SK-N-SH (cell line): ENCODE measurements around the gene DCBLD1. TPM values are rescaled to one million over a fixed set of nuclear protein-coding genes. Genes with fewer than 3 reads are reported as not detected.

ENCODE experiments used
- CTCF ChIA-PET: fragments of 300-600, 350-600 bp; formaldehyde crosslinking; extraction: SDS; loops from one replicate; lab custom pipeline; 2021; lab: Yijun Ruan, JAX
- POLR2A ChIA-PET: fragments of 350-600 bp; sonication (Branson Sonifier 250); formaldehyde crosslinking; extraction: SDS; loops from one replicate; lab custom pipeline; 2020; ENCODE audit warnings: antibody characterized with exemption, inconsistent platforms; lab: Yijun Ruan, JAX
- DNase-seq: peaks from one replicate; pipeline ENCODE4 v3.0.0; 2012
- H2AFZ ChIP-seq: fragments of 200-600 bp; sonication (generic); 2 replicates; pipeline ENCODE4 v1.8.1; 2016; ENCODE audit warnings: antibody characterized with exemption, mild to moderate bottlenecking, low read depth
- H3F3A ChIP-seq: fragments of 200-600 bp; sonication (generic); replicated peaks from 2 replicates; pipeline ENCODE3; 2016; ENCODE audit warnings: antibody characterized with exemption, mild to moderate bottlenecking; ENCODE audit not compliant: insufficient read depth
- H3K27ac ChIP-seq, 2 experiments: fragments of 200-500 bp in 1 of 2; fragments of 200-600 bp in 1 of 2; sonication (Bioruptor generic) in 1 of 2; sonication (generic), shearing (Covaris generic) in 1 of 2; 2 replicates each; pipeline versions ENCODE4 v1.5.1 to v1.6.1; 2014 to 2016; ENCODE audit warnings: low read depth in 2 of 2, inconsistent platforms in 1 of 2, low read length in 1 of 2, mild to moderate bottlenecking in 1 of 2, mixed read lengths in 1 of 2
- H3K27me3 ChIP-seq: fragments of 200-600 bp; sonication (generic), shearing (Covaris generic); 2 replicates; pipeline ENCODE4 v1.6.1; 2016; ENCODE audit warnings: mixed run types; ENCODE audit not compliant: insufficient read depth
- H3K36me3 ChIP-seq, 2 experiments: fragments of 200-500 bp in 1 of 2; fragments of 200-600 bp in 1 of 2; sonication (Bioruptor generic) in 1 of 2; sonication (generic) in 1 of 2; replicated peaks in 1 of 2; 2 replicates each; pipeline versions ENCODE3 to v1.5.1; 2014 to 2016; ENCODE audit warnings: low read length in 1 of 2, mild to moderate bottlenecking in 1 of 2; ENCODE audit not compliant: insufficient read depth in 2 of 2, control insufficient read depth in 1 of 2
- H3K4me1 ChIP-seq, 2 experiments: fragments of 200-500 bp in 1 of 2; fragments of 200-600 bp in 1 of 2; sonication (Bioruptor generic) in 1 of 2; sonication (generic), shearing (Covaris generic) in 1 of 2; 2 replicates each; pipeline versions ENCODE4 v1.5.1 to v1.6.1; 2014 to 2016; ENCODE audit warnings: low read depth in 1 of 2, low read length in 1 of 2, mixed run types in 1 of 2; ENCODE audit not compliant: insufficient read depth in 2 of 2, control insufficient read depth in 1 of 2
- H3K4me2 ChIP-seq: fragments of 200-600 bp; sonication (generic), shearing (Covaris generic); 2 replicates; pipeline ENCODE4 v1.6.1; 2017; ENCODE audit warnings: mixed run types
- H3K4me3 ChIP-seq, 2 experiments: fragments of 200-500 bp in 1 of 2; fragments of 200-600 bp in 1 of 2; sonication (Bioruptor generic) in 1 of 2; sonication (generic), shearing (Covaris generic) in 1 of 2; 2 replicates each; pipeline versions ENCODE4 v1.5.1 to v1.8.1; 2014 to 2016; ENCODE audit warnings: low read depth in 2 of 2, inconsistent platforms in 1 of 2, low read length in 1 of 2, mild to moderate bottlenecking in 1 of 2, mixed read lengths in 1 of 2, moderate library complexity in 1 of 2
- H3K79me2 ChIP-seq: fragments of 200-600 bp; sonication (generic); 2 replicates; pipeline ENCODE4 v1.8.1; 2017; ENCODE audit warnings: mild to moderate bottlenecking; ENCODE audit not compliant: insufficient read depth
- H3K9ac ChIP-seq: fragments of 200-600 bp; sonication (generic); 2 replicates; pipeline ENCODE4 v1.6.1; 2017; ENCODE audit warnings: mixed run types
- H3K9me2 ChIP-seq: fragments of 200-600 bp; sonication (generic); 2 replicates; pipeline ENCODE4 v1.6.1; 2017; ENCODE audit warnings: mixed run types
- H3K9me3 ChIP-seq: fragments of 200-600 bp; sonication (generic); 2 replicates; pipeline ENCODE4 v1.6.1; 2017; ENCODE audit warnings: mixed run types, mild to moderate bottlenecking, moderate library complexity
- H4K20me1 ChIP-seq: fragments of 200-600 bp; sonication (generic); 2 replicates; pipeline ENCODE4 v1.6.1; 2017; ENCODE audit warnings: mild to moderate bottlenecking, mixed run types; ENCODE audit not compliant: insufficient read depth
- CHD2 ChIP-seq: fragments of 150-350 bp; IDR thresholded peaks from 2 replicates; pipeline ENCODE4 v1.6.1; 2018; ENCODE audit warnings: low read length; ENCODE audit not compliant: partially characterized antibody
- ELF1 ChIP-seq: IDR thresholded peaks from 2 replicates; pipeline ENCODE4 v1.4.0; 2012
- FOSL2 ChIP-seq: IDR thresholded peaks from 2 replicates; pipeline ENCODE4 v1.4.0; 2012; ENCODE audit warnings: low read depth, mild to moderate bottlenecking, moderate library complexity, borderline replicate concordance
- GATA2 ChIP-seq: sonication (generic); formaldehyde crosslinking; IDR thresholded peaks from 2 replicates; pipeline ENCODE4 v1.5.0; 2020; ENCODE audit warnings: mild to moderate bottlenecking, missing genetic modification reagents
- JUND ChIP-seq: IDR thresholded peaks from 2 replicates; pipeline ENCODE4 v1.4.0; 2012
- MEF2A ChIP-seq: IDR thresholded peaks from 2 replicates; pipeline ENCODE4 v1.4.0; 2012; ENCODE audit warnings: low read depth, borderline replicate concordance
- MXI1 ChIP-seq: IDR thresholded peaks from 2 replicates; pipeline ENCODE4 v1.6.1; 2012; ENCODE audit warnings: mild to moderate bottlenecking, low read depth, low read length, improper control_type of control experiment
- RAD21 ChIP-seq: IDR thresholded peaks from 2 replicates; pipeline ENCODE4 v1.6.1; 2012; ENCODE audit warnings: mild to moderate bottlenecking, low read length
- RCOR1 ChIP-seq: fragments of 150-350 bp; IDR thresholded peaks from 2 replicates; pipeline ENCODE4 v1.6.1; 2017; ENCODE audit warnings: antibody characterized with exemption, low read length
- RXRA ChIP-seq: IDR thresholded peaks from 2 replicates; pipeline ENCODE4 v1.4.0; 2012; ENCODE audit warnings: low read depth, mild to moderate bottlenecking, borderline replicate concordance
- SMC3 ChIP-seq: IDR thresholded peaks from 2 replicates; pipeline ENCODE4 v1.6.1; 2012; ENCODE audit warnings: low read depth, low read length, improper control_type of control experiment
- TAF1 ChIP-seq: IDR thresholded peaks from 2 replicates; pipeline ENCODE4 v1.6.1; 2012; ENCODE audit warnings: low read depth, mild to moderate bottlenecking, low read length, moderate library complexity, borderline replicate concordance
- TEAD4 ChIP-seq: IDR thresholded peaks from 2 replicates; pipeline ENCODE4 v1.4.0; 2012; ENCODE audit warnings: mild to moderate bottlenecking, borderline replicate concordance; ENCODE audit not compliant: insufficient read depth
- YY1 ChIP-seq: IDR thresholded peaks from 2 replicates; pipeline ENCODE4 v1.4.0; 2012; ENCODE audit warnings: low read depth, mild to moderate bottlenecking
- WGBS: methylation state at CpG from one replicate; pipeline ENCODE4 v1.1.6; 2017; ENCODE audit warnings: low lambda C conversion rate; 5-methylcytosine and 5-hydroxymethylcytosine counted together
- polyA plus RNA-seq, 3 experiments: library from polyadenylated mRNA; depleted of rRNA; stranded (reverse); fragments of >200 nt; gene quantifications; 2 replicates each; pipeline ENCODE4 v1.2.3, GENCODE V29; 2012
- TF ChIP-seq, protein P1 (sequence below): IDR thresholded peaks from 2 replicates; pipeline ENCODE4 v1.4.0; 2012; ENCODE audit warnings: low read depth
- TF ChIP-seq, protein P2 (sequence below): IDR thresholded peaks from 2 replicates; pipeline ENCODE4 v1.4.0; 2012; ENCODE audit warnings: low read depth, borderline replicate concordance
- TF ChIP-seq, protein P3 (sequence below): IDR thresholded peaks from 2 replicates; pipeline ENCODE4 v1.6.1; 2012; ENCODE audit warnings: mild to moderate bottlenecking, low read depth, low read length, moderate library complexity
- TF ChIP-seq, protein P4 (sequence below): IDR thresholded peaks from 2 replicates; pipeline ENCODE4; 2012
- TF ChIP-seq, protein P5 (sequence below): fragments of 200-600 bp; sonication (generic); IDR thresholded peaks from 2 replicates; pipeline ENCODE4 v1.6.1; 2017; ENCODE audit warnings: antibody characterized with exemption, mild to moderate bottlenecking, moderate library complexity

Gene DCBLD1
- polyA plus RNA-seq, 1 of the 3 experiments (the other 2 are of a cell fraction), result 82.2 TPM

DNA sequence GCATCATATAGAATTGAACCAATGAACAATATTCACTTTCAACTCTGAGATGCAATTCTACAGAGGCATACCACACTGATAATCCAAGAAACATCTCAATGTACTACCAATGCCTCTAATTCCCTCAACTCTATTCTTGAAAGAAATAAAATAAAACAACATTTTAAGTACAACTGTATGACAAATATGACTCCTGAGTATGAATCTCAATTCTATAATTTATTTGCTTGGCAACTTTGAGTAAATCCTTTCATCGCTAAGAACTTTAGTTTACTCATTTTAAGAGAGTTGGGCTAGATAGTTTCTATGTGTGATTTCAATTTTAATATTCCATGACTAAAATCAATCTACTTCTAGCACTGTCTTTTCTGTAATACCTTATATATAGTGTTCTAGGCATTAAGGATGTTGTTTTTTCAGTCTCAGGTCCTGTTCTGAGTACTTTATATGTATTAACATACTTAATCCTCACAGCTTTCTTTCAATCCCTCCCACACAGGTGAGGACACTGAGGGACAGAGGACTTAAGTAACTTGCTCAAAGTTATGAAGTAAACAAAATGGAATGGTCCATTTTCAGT is 86.4 kb downstream of the DCBLD1 start:
- H4K20me1 ChIP-seq, result no peaks in the 10 kb centered on the region
- no peak overlapping the region for H2AFZ ChIP-seq
- TF ChIP-seq YY1 (no peak), RXRA (no peak), TEAD4 (no peak), GATA2 (no peak), RAD21 (no peak), MXI1 (no peak), RCOR1 (no peak), ELF1 (no peak), MEF2A (no peak), TAF1 (no peak), FOSL2 (no peak), JUND (no peak), SMC3 (no peak), CHD2 (no peak)
- TF ChIP-seq, protein P1, sequence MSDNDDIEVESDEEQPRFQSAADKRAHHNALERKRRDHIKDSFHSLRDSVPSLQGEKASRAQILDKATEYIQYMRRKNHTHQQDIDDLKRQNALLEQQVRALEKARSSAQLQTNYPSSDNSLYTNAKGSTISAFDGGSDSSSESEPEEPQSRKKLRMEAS, result no peak
- TF ChIP-seq, protein P2, sequence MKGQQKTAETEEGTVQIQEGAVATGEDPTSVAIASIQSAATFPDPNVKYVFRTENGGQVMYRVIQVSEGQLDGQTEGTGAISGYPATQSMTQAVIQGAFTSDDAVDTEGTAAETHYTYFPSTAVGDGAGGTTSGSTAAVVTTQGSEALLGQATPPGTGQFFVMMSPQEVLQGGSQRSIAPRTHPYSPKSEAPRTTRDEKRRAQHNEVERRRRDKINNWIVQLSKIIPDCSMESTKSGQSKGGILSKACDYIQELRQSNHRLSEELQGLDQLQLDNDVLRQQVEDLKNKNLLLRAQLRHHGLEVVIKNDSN, result no peak
- TF ChIP-seq, protein P3, sequence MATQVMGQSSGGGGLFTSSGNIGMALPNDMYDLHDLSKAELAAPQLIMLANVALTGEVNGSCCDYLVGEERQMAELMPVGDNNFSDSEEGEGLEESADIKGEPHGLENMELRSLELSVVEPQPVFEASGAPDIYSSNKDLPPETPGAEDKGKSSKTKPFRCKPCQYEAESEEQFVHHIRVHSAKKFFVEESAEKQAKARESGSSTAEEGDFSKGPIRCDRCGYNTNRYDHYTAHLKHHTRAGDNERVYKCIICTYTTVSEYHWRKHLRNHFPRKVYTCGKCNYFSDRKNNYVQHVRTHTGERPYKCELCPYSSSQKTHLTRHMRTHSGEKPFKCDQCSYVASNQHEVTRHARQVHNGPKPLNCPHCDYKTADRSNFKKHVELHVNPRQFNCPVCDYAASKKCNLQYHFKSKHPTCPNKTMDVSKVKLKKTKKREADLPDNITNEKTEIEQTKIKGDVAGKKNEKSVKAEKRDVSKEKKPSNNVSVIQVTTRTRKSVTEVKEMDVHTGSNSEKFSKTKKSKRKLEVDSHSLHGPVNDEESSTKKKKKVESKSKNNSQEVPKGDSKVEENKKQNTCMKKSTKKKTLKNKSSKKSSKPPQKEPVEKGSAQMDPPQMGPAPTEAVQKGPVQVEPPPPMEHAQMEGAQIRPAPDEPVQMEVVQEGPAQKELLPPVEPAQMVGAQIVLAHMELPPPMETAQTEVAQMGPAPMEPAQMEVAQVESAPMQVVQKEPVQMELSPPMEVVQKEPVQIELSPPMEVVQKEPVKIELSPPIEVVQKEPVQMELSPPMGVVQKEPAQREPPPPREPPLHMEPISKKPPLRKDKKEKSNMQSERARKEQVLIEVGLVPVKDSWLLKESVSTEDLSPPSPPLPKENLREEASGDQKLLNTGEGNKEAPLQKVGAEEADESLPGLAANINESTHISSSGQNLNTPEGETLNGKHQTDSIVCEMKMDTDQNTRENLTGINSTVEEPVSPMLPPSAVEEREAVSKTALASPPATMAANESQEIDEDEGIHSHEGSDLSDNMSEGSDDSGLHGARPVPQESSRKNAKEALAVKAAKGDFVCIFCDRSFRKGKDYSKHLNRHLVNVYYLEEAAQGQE, result no peak
- TF ChIP-seq, protein P4, sequence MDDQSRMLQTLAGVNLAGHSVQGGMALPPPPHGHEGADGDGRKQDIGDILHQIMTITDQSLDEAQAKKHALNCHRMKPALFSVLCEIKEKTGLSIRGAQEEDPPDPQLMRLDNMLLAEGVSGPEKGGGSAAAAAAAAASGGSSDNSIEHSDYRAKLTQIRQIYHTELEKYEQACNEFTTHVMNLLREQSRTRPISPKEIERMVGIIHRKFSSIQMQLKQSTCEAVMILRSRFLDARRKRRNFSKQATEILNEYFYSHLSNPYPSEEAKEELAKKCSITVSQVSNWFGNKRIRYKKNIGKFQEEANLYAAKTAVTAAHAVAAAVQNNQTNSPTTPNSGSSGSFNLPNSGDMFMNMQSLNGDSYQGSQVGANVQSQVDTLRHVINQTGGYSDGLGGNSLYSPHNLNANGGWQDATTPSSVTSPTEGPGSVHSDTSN, result no peak
- TF ChIP-seq, protein P5, sequence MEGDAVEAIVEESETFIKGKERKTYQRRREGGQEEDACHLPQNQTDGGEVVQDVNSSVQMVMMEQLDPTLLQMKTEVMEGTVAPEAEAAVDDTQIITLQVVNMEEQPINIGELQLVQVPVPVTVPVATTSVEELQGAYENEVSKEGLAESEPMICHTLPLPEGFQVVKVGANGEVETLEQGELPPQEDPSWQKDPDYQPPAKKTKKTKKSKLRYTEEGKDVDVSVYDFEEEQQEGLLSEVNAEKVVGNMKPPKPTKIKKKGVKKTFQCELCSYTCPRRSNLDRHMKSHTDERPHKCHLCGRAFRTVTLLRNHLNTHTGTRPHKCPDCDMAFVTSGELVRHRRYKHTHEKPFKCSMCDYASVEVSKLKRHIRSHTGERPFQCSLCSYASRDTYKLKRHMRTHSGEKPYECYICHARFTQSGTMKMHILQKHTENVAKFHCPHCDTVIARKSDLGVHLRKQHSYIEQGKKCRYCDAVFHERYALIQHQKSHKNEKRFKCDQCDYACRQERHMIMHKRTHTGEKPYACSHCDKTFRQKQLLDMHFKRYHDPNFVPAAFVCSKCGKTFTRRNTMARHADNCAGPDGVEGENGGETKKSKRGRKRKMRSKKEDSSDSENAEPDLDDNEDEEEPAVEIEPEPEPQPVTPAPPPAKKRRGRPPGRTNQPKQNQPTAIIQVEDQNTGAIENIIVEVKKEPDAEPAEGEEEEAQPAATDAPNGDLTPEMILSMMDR, result no peak
- TF ChIP-seq, all 33 proteins: peak for 0
- WGBS, result 62% methylated on average over 1 of the region's 1 CpG
- Histone ChIP-seq H3K9me2 (no peaks in the 10 kb centered on the region), H3K27me3 (no peaks in the 10 kb centered on the region), H3K79me2 (peaks cover 4% of the 10 kb centered on the region), H3F3A (peaks cover 16% of the 10 kb centered on the region), H3K27ac (no peak overlapping the region), H3K9me3 (no peaks in the 10 kb centered on the region), H3K4me3 (no peak overlapping the region), H3K4me2 (no peak overlapping the region), H3K9ac (no peak overlapping the region), H3K36me3 (peaks cover 87 to 91% of the 10 kb centered on the region in 2 experiments), H3K4me1 (no peaks in the 10 kb centered on the region)
- ChIA-PET POLR2A (no interaction called here), CTCF (interaction anchor here (0.7 to 1.8 kb wide), 5 partner anchors 9 to 119 kb away, joined by 3 to 7 read pairs (median 3); no protein-coding TSS in a partner anchor)
- DNase-seq, result no peak
